Measurements from ENCODE around the gene SEC16A. TPM values are rescaled to one million over a fixed set of nuclear protein-coding genes. Genes with fewer than 3 reads are reported as not detected.

Gene SEC16A
- total RNA-seq (13.6 TPM), polyA plus RNA-seq (89.7 TPM)
- long read RNA-seq, donor 1, result 0 reads
- long read RNA-seq, donor 2, result 0 reads
- long read RNA-seq, donor 3, partial matches to known transcripts, result 0 of 9 reads
- long read RNA-seq, donor 3, other reads (novel, unspliced or antisense), result 8 of 9 reads
- long read RNA-seq, donor 4, partial matches to known transcripts, result 0 of 7 reads
- long read RNA-seq, donor 4, other reads (novel, unspliced or antisense), result 5 of 7 reads
- long read RNA-seq, donor 5, partial matches to known transcripts, result 0 of 13 reads
- long read RNA-seq, donor 5, other reads (novel, unspliced or antisense), result 12 of 13 reads
- long read RNA-seq, donor 6, transcript SEC16A-208 (2 exons, 1,988 nt), result major isoform, 6 of 19 reads
- long read RNA-seq, donor 6, partial matches to known transcripts, result 0 of 19 reads
- long read RNA-seq, donor 6, other reads (novel, unspliced or antisense), result 13 of 19 reads
- long read RNA-seq, donor 7, partial matches to known transcripts, result 0 of 1 reads
- long read RNA-seq, donor 7, other reads (novel, unspliced or antisense), result 0 of 1 reads
- long read RNA-seq, donor 8, partial matches to known transcripts, result 0 of 9 reads
- long read RNA-seq, donor 8, other reads (novel, unspliced or antisense), result 9 of 9 reads
- long read RNA-seq, donor 9, partial matches to known transcripts, result 15 of 15 reads
- long read RNA-seq, donor 9, other reads (novel, unspliced or antisense), result 0 of 15 reads
- long read RNA-seq, donor 10, partial matches to known transcripts, result 0 of 7 reads
- long read RNA-seq, donor 10, other reads (novel, unspliced or antisense), result 7 of 7 reads

- Histone ChIP-seq H3K9me3 (ENCODE audit: control insufficient read depth in 2 of 2, insufficient read depth in 1 of 2, low read length in 1 of 2) (no peaks in the 10 kb centered on the region), H3K27ac (ENCODE audit: low read depth in 1 of 2, low read length in 1 of 2) (peak within 1 kb of the TSS; percentile 98 to 99), H3K4me3 (ENCODE audit: low read length in 2 of 2) (peak within 1 kb of the TSS; percentile 77 to 92), H3K4me1 (ENCODE audit: control insufficient read depth in 2 of 2, insufficient read depth in 2 of 2, low read length in 2 of 2) (peaks cover 16 to 30% of the 10 kb centered on the region in 2 donors), H3K27me3 (ENCODE audit: control insufficient read depth in 2 of 2, insufficient read depth in 1 of 2, low read length in 1 of 2) (no peaks in the 10 kb centered on the region), H3K36me3 (ENCODE audit: control insufficient read depth in 2 of 2, insufficient read depth in 2 of 2, low read length in 1 of 2) (peaks cover 4 to 17% of the 10 kb centered on the region in 2 donors)
- DNase-seq (ENCODE audit: low read depth in 6 of 9, low spot score in 9 of 9), result peak; percentile 95 to 100 (median 98)
- under 1% methylated on average over 109 of the region's 109 CpGs for whole genome bisulfite sequencing
Measured at GRCh38 chr9:136482793-136483588, at the start of gene SEC16A. TSS of gene SEC16A (minus strand) at chr9:136483040. CDS start at chr9:136477615, 5,425 bp downstream.

- 40% methylated on average over 39 of the region's 39 CpGs for WGBS
- H3K27ac ChIP-seq (ENCODE audit: low read depth in 1 of 2, low read length in 1 of 2), result peak overlapping the region in 1 of 2 donors; percentile 80
- no peak overlapping the region for H3K4me3 ChIP-seq (ENCODE audit: low read length in 2 of 2)
- peaks cover 11 to 30% of the 10 kb centered on the region in 2 donors for H3K36me3 ChIP-seq (ENCODE audit: control insufficient read depth in 2 of 2, insufficient read depth in 2 of 2, low read length in 1 of 2)
- H3K4me1 ChIP-seq (ENCODE audit: control insufficient read depth in 2 of 2, insufficient read depth in 2 of 2, low read length in 2 of 2), result peaks cover 66 to 84% of the 10 kb centered on the region in 2 donors
- peaks cover 0 to 2% of the 10 kb centered on the region in 2 donors for H3K27me3 ChIP-seq (ENCODE audit: control insufficient read depth in 2 of 2, insufficient read depth in 1 of 2, low read length in 1 of 2)
- H3K9me3 ChIP-seq (ENCODE audit: control insufficient read depth in 2 of 2, insufficient read depth in 1 of 2, low read length in 1 of 2), result no peaks in the 10 kb centered on the region
- DNase-seq (ENCODE audit: low read depth in 6 of 9, low spot score in 9 of 9), result peak in 1 of 9 donors; percentile 52
Measured at GRCh38 chr9:136531904-136532798, 49.3 kb upstream of the SEC16A start.

GRCh38 chr9:136531186-136531903 is 48.5 kb upstream of the SEC16A start:
- WGBS, result 44% methylated on average over 37 of the region's 37 CpGs
- peaks cover 14 to 23% of the 10 kb centered on the region in 2 donors for H3K36me3 ChIP-seq (ENCODE audit: control insufficient read depth in 2 of 2, insufficient read depth in 2 of 2, low read length in 1 of 2)
- peaks cover 66 to 83% of the 10 kb centered on the region in 2 donors for H3K4me1 ChIP-seq (ENCODE audit: control insufficient read depth in 2 of 2, insufficient read depth in 2 of 2, low read length in 2 of 2)
- peak in 1 of 9 donors; percentile 46 for DNase-seq (ENCODE audit: low read depth in 6 of 9, low spot score in 9 of 9)
- peak overlapping the region in 1 of 2 donors; percentile 20 for H3K4me3 ChIP-seq (ENCODE audit: low read length in 2 of 2)
- H3K9me3 ChIP-seq (ENCODE audit: control insufficient read depth in 2 of 2, insufficient read depth in 1 of 2, low read length in 1 of 2), result no peaks in the 10 kb centered on the region
- peak overlapping the region in 1 of 2 donors; percentile 80 for H3K27ac ChIP-seq (ENCODE audit: low read depth in 1 of 2, low read length in 1 of 2)
- peaks cover 0 to 2% of the 10 kb centered on the region in 2 donors for H3K27me3 ChIP-seq (ENCODE audit: control insufficient read depth in 2 of 2, insufficient read depth in 1 of 2, low read length in 1 of 2)

GRCh38 chr9:136530461-136531089 is 47.7 kb upstream of the SEC16A start:
- Histone ChIP-seq H3K36me3 (ENCODE audit: control insufficient read depth in 2 of 2, insufficient read depth in 2 of 2, low read length in 1 of 2) (peaks cover 22% of the 10 kb centered on the region in 2 donors), H3K9me3 (ENCODE audit: control insufficient read depth in 2 of 2, insufficient read depth in 1 of 2, low read length in 1 of 2) (no peaks in the 10 kb centered on the region), H3K27me3 (ENCODE audit: control insufficient read depth in 2 of 2, insufficient read depth in 1 of 2, low read length in 1 of 2) (peaks cover 0 to 2% of the 10 kb centered on the region in 2 donors), H3K4me1 (ENCODE audit: control insufficient read depth in 2 of 2, insufficient read depth in 2 of 2, low read length in 2 of 2) (peaks cover 66 to 83% of the 10 kb centered on the region in 2 donors), H3K27ac (ENCODE audit: low read depth in 1 of 2, low read length in 1 of 2) (peak overlapping the region; percentile 48 to 69), H3K4me3 (ENCODE audit: low read length in 2 of 2) (peak overlapping the region; percentile 20 to 36)
- 10% methylated on average over 20 of the region's 20 CpGs for WGBS
- peak in 1 of 9 donors; percentile 41 for DNase-seq (ENCODE audit: low read depth in 6 of 9, low spot score in 9 of 9)

- H3K27me3 ChIP-seq (ENCODE audit: control insufficient read depth in 2 of 2, insufficient read depth in 1 of 2, low read length in 1 of 2), result peaks cover 0 to 2% of the 10 kb centered on the region in 2 donors
- DNase-seq (ENCODE audit: low read depth in 6 of 9, low spot score in 9 of 9), result peak in 1 of 9 donors; percentile 59
- 5% methylated on average over 40 of the region's 40 CpGs for WGBS
- H3K27ac ChIP-seq (ENCODE audit: low read depth in 1 of 2, low read length in 1 of 2), result peak overlapping the region; percentile 56 to 69
- peaks cover 62 to 79% of the 10 kb centered on the region in 2 donors for H3K4me1 ChIP-seq (ENCODE audit: control insufficient read depth in 2 of 2, insufficient read depth in 2 of 2, low read length in 2 of 2)
- H3K9me3 ChIP-seq (ENCODE audit: control insufficient read depth in 2 of 2, insufficient read depth in 1 of 2, low read length in 1 of 2), result no peaks in the 10 kb centered on the region
- H3K36me3 ChIP-seq (ENCODE audit: control insufficient read depth in 2 of 2, insufficient read depth in 2 of 2, low read length in 1 of 2), result peaks cover 24 to 25% of the 10 kb centered on the region in 2 donors
- peak overlapping the region; percentile 20 to 36 for H3K4me3 ChIP-seq (ENCODE audit: low read length in 2 of 2)
Measured at GRCh38 chr9:136529516-136530460, 46.9 kb upstream of the SEC16A start.

GRCh38 chr9:136528716-136529341 is 46.0 kb upstream of the SEC16A start:
- 63% methylated on average over 12 of the region's 12 CpGs for WGBS
- H3K9me3 ChIP-seq (ENCODE audit: control insufficient read depth in 2 of 2, insufficient read depth in 1 of 2, low read length in 1 of 2), result no peaks in the 10 kb centered on the region
- peak overlapping the region in 1 of 2 donors; percentile 20 for H3K27ac ChIP-seq (ENCODE audit: low read depth in 1 of 2, low read length in 1 of 2)
- DNase-seq (ENCODE audit: low read depth in 6 of 9, low spot score in 9 of 9), result no peak
- peaks cover 0 to 2% of the 10 kb centered on the region in 2 donors for H3K27me3 ChIP-seq (ENCODE audit: control insufficient read depth in 2 of 2, insufficient read depth in 1 of 2, low read length in 1 of 2)
- H3K36me3 ChIP-seq (ENCODE audit: control insufficient read depth in 2 of 2, insufficient read depth in 2 of 2, low read length in 1 of 2), result peaks cover 19 to 26% of the 10 kb centered on the region in 2 donors
- no peak overlapping the region for H3K4me3 ChIP-seq (ENCODE audit: low read length in 2 of 2)
- H3K4me1 ChIP-seq (ENCODE audit: control insufficient read depth in 2 of 2, insufficient read depth in 2 of 2, low read length in 2 of 2), result peaks cover 54 to 70% of the 10 kb centered on the region in 2 donors

Measured in thymus (tissue), 14 donors.